B cell (primary cell): ENCODE results near the gene BCAS4.

ENCODE experiments used
- EZH2 ChIP-seq: IDR thresholded peaks from 2 replicates; pipeline ENCODE4 v1.6.1; 2012; ENCODE audit warnings: borderline replicate concordance, low read depth, mild to moderate bottlenecking, moderate library complexity, low read length; ENCODE audit not compliant: insufficient read depth, poor library complexity, severe bottlenecking
- TF ChIP-seq, protein P1 (sequence below): fragments of 200-600 bp; IDR thresholded peaks from one replicate; pipeline ENCODE4 v1.8.0; 2022; ENCODE audit warnings: antibody characterized with exemption, mild to moderate bottlenecking

DNA sequence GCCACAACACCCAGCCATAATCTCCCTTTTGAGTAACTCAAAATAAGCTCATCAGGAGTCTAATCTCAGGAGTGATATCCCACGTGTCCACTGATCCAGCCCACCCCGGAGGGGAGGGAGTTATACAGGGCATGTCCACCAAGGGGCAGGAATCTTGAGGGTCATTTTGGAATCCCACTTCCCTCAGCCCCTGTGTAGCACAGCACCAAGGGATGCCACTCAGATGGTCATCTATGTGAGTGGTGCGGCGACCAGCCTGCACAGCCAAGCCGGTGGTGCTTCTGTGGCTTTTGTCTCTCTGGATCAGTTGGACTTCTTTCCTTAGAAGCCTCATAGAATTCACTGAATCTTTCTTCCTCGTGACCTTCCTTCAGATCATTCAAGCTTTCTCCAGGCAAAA lies 11.0 kb upstream of the BCAS4 start:
- no peak for TF ChIP-seq EZH2
- TF ChIP-seq, protein P1, sequence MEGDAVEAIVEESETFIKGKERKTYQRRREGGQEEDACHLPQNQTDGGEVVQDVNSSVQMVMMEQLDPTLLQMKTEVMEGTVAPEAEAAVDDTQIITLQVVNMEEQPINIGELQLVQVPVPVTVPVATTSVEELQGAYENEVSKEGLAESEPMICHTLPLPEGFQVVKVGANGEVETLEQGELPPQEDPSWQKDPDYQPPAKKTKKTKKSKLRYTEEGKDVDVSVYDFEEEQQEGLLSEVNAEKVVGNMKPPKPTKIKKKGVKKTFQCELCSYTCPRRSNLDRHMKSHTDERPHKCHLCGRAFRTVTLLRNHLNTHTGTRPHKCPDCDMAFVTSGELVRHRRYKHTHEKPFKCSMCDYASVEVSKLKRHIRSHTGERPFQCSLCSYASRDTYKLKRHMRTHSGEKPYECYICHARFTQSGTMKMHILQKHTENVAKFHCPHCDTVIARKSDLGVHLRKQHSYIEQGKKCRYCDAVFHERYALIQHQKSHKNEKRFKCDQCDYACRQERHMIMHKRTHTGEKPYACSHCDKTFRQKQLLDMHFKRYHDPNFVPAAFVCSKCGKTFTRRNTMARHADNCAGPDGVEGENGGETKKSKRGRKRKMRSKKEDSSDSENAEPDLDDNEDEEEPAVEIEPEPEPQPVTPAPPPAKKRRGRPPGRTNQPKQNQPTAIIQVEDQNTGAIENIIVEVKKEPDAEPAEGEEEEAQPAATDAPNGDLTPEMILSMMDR, result no peak
